Ammon's horn (tissue), 1 donor: ENCODE data around the gene POU6F2.
"Not testable (repeated sequence)": the region's sequence is repeated elsewhere in the genome, so short reads cannot be mapped to it uniquely, and the experiment has no call there.

Experiments used
- DNase-seq: peaks from one replicate; pipeline ENCODE4 v3.0.0-alpha.2; 2016; ENCODE audit warnings: low spot score

POU6F2 gene

GRCh38 chr7:39304668-39305405 lies 327.1 kb downstream of the POU6F2 start:
- no peak for DNase-seq

- no peak for DNase-seq
Observed at GRCh38 chr7:39306016-39306570, 328.4 kb downstream of the POU6F2 start.

GRCh38 chr7:39310699-39311098 lies 333.0 kb downstream of the POU6F2 start:
- DNase-seq, result no peak

GRCh38 chr7:39312254-39312989 lies 334.7 kb downstream of the POU6F2 start:
- DNase-seq, result no peak

- no peak for DNase-seq
Observed at GRCh38 chr7:39313376-39313775, 335.7 kb downstream of the POU6F2 start.

GRCh38 chr7:39313974-39314373 lies 336.3 kb downstream of the POU6F2 start:
- DNase-seq, result no peak

- DNase-seq, result no peak
Observed at GRCh38 chr7:39317107-39317506, 339.4 kb downstream of the POU6F2 start.

- DNase-seq, result peak; percentile 12
Observed at GRCh38 chr7:39317896-39318295, 340.2 kb downstream of the POU6F2 start.

GRCh38 chr7:39321245-39321644 lies 343.5 kb downstream of the POU6F2 start:
- no peak for DNase-seq

- DNase-seq, result no peak
Observed at GRCh38 chr7:39321909-39322498, 344.3 kb downstream of the POU6F2 start.

- no peak for DNase-seq
Observed at GRCh38 chr7:39324139-39324760, 346.5 kb downstream of the POU6F2 start.

GRCh38 chr7:39331607-39332006 lies 353.9 kb downstream of the POU6F2 start:
- not testable (repeated sequence) for DNase-seq

GRCh38 chr7:39332142-39332541 lies 354.4 kb downstream of the POU6F2 start:
- DNase-seq, result no peak

- DNase-seq, result no peak
Observed at GRCh38 chr7:39333701-39334100, 356.0 kb downstream of the POU6F2 start.

- no peak for DNase-seq
Observed at GRCh38 chr7:39336442-39336841, 358.7 kb downstream of the POU6F2 start.

- DNase-seq, result no peak
Observed at GRCh38 chr7:39338716-39339115, 361.0 kb downstream of the POU6F2 start.

- DNase-seq, result no peak
Observed at GRCh38 chr7:39339591-39339990, 361.9 kb downstream of the POU6F2 start.

- DNase-seq, result no peak
Observed at GRCh38 chr7:39341083-39341482, 363.4 kb downstream of the POU6F2 start.

- DNase-seq, result no peak
Observed at GRCh38 chr7:39342763-39343162, 365.1 kb downstream of the POU6F2 start.

GRCh38 chr7:39349452-39350123 lies 371.9 kb downstream of the POU6F2 start:
- no peak for DNase-seq

GRCh38 chr7:39353615-39354376 lies 376.1 kb downstream of the POU6F2 start:
- peak; percentile 15 for DNase-seq
